Osteoblast (primary cell): ENCODE results near the gene HOXB1. TPM values are rescaled to one million over a fixed set of nuclear protein-coding genes. Genes with fewer than 3 reads are reported as not detected.

Experiments used
- DNase-seq: peaks from one replicate; pipeline ENCODE4 v3.0.0; 2011; ENCODE audit warnings: low spot score, mixed read lengths; ENCODE audit not compliant: insufficient read length; ENCODE audit errors: missing footprints
- H2AFZ ChIP-seq: 2 replicates; pipeline ENCODE4 v1.6.0; 2011; ENCODE audit warnings: mild to moderate bottlenecking, low read length
- H3K27ac ChIP-seq: 2 replicates; pipeline ENCODE4 v1.5.1; 2011; ENCODE audit warnings: mild to moderate bottlenecking, low read depth, low read length, moderate library complexity
- H3K27me3 ChIP-seq: 2 replicates; pipeline ENCODE4 v1.6.0; 2012; ENCODE audit warnings: mild to moderate bottlenecking, control low read depth, inconsistent platforms, low read length, moderate library complexity; ENCODE audit not compliant: insufficient read depth
- H3K36me3 ChIP-seq: 2 replicates; pipeline ENCODE4 v1.5.1; 2011; ENCODE audit warnings: mild to moderate bottlenecking, low read length, control low read depth, moderate library complexity; ENCODE audit not compliant: insufficient read depth
- H3K4me1 ChIP-seq: 2 replicates; pipeline ENCODE4 v1.5.1; 2011; ENCODE audit warnings: mild to moderate bottlenecking, low read length, control low read depth, moderate library complexity; ENCODE audit not compliant: insufficient read depth
- H3K4me2 ChIP-seq: 2 replicates; pipeline ENCODE4 v1.6.0; 2011; ENCODE audit warnings: mild to moderate bottlenecking, low read length; ENCODE audit not compliant: insufficient read depth
- H3K4me3 ChIP-seq: fragments of 200-600 bp; sonication (generic); 3 replicates; pipeline ENCODE4 v1.5.1; 2012; ENCODE audit warnings: mild to moderate bottlenecking, low read length, inconsistent platforms; ENCODE audit not compliant: insufficient read depth
- H3K79me2 ChIP-seq: 2 replicates; pipeline ENCODE4 v1.6.0; 2012; ENCODE audit warnings: mild to moderate bottlenecking, low read length, control low read depth, inconsistent platforms; ENCODE audit not compliant: insufficient read depth
- H3K9me3 ChIP-seq: 2 replicates; pipeline ENCODE4 v1.5.1; 2011; ENCODE audit warnings: low read depth, low read length, control low read depth
- H4K20me1 ChIP-seq: 2 replicates; pipeline ENCODE4 v1.6.0; 2012; ENCODE audit warnings: mild to moderate bottlenecking, low read length, control low read depth; ENCODE audit not compliant: insufficient read depth
- CTCF ChIP-seq: IDR thresholded peaks from 2 replicates; pipeline ENCODE4 v1.5.1; 2011; ENCODE audit warnings: mild to moderate bottlenecking, low read depth, low read length, moderate library complexity; ENCODE audit errors: extremely low read depth
- total RNA-seq: library from RNA; depleted of rRNA; stranded (reverse); fragments of >200 nt; gene quantifications from 2 replicates; pipeline ENCODE4 v1.2.3, GENCODE V29; 2012

The HOXB1 gene
- total RNA-seq, 1 donor = not detected

- no peaks in the 10 kb centered on the region for H3K36me3 ChIP-seq
- H3K4me3 ChIP-seq = no peak overlapping the region
- H3K27ac ChIP-seq = no peak overlapping the region
- no peaks in the 10 kb centered on the region for H4K20me1 ChIP-seq
- H3K79me2 ChIP-seq = no peaks in the 10 kb centered on the region
- H3K27me3 ChIP-seq = peaks cover 97% of the 10 kb centered on the region
- no peak overlapping the region for H2AFZ ChIP-seq
- DNase-seq = no peak
- no peak for TF ChIP-seq CTCF
- no peaks in the 10 kb centered on the region for H3K4me1 ChIP-seq
- no peak overlapping the region for H3K4me2 ChIP-seq
- H3K9me3 ChIP-seq = no peaks in the 10 kb centered on the region
Measured at GRCh38 chr17:48575673-48576478, 45.1 kb upstream of the HOXB1 start.

- Histone ChIP-seq H4K20me1 (no peaks in the 10 kb centered on the region), H3K4me2 (no peak overlapping the region), H3K27me3 (peaks cover 97% of the 10 kb centered on the region), H3K4me1 (no peaks in the 10 kb centered on the region), H3K9me3 (no peaks in the 10 kb centered on the region), H3K27ac (no peak overlapping the region), H3K4me3 (no peak overlapping the region), H3K79me2 (no peaks in the 10 kb centered on the region), H3K36me3 (no peaks in the 10 kb centered on the region), H2AFZ (no peak overlapping the region)
- DNase-seq = no peak
- TF ChIP-seq CTCF = no peak
Measured at GRCh38 chr17:48575066-48575582, 44.3 kb upstream of the HOXB1 start.

- Histone ChIP-seq H3K27ac (no peak overlapping the region), H3K27me3 (peaks cover 97% of the 10 kb centered on the region), H3K36me3 (no peaks in the 10 kb centered on the region), H3K4me1 (no peaks in the 10 kb centered on the region), H3K4me3 (no peak overlapping the region), H3K9me3 (no peaks in the 10 kb centered on the region), H3K4me2 (no peak overlapping the region), H2AFZ (no peak overlapping the region), H3K79me2 (no peaks in the 10 kb centered on the region), H4K20me1 (no peaks in the 10 kb centered on the region)
- no peak for TF ChIP-seq CTCF
- no peak for DNase-seq
Measured at GRCh38 chr17:48574505-48575065, 43.8 kb upstream of the HOXB1 start.

GRCh38 chr17:48571826-48572417, 41.1 kb upstream of the HOXB1 start:
- Histone ChIP-seq H3K4me1 (no peaks in the 10 kb centered on the region), H3K27ac (no peak overlapping the region), H3K36me3 (no peaks in the 10 kb centered on the region), H2AFZ (no peak overlapping the region), H3K79me2 (no peaks in the 10 kb centered on the region), H3K4me2 (no peak overlapping the region), H4K20me1 (no peaks in the 10 kb centered on the region), H3K4me3 (no peak overlapping the region), H3K27me3 (peaks cover 99% of the 10 kb centered on the region), H3K9me3 (no peaks in the 10 kb centered on the region)
- TF ChIP-seq CTCF = no peak
- no peak for DNase-seq
